Thymus (tissue), 11 donors: ENCODE measurements around the gene MFNG. TPM values are rescaled to one million over a fixed set of nuclear protein-coding genes. Genes with fewer than 3 reads are reported as not detected.

Experiments used
- DNase-seq, 9 donors: peaks; one replicate each; pipeline ENCODE4 v3.0.0-alpha.2; 2013; ENCODE audit warnings: low spot score in 9 of 9, low read depth in 6 of 9, missing footprints in 1 of 9
- H3K27ac ChIP-seq, 2 donors: one replicate each; pipeline ENCODE4 v1.5.1; 2013; ENCODE audit warnings: control low read depth in 1 of 2, low read depth in 1 of 2, low read length in 1 of 2, mild to moderate bottlenecking in 1 of 2, moderate library complexity in 1 of 2
- H3K27me3 ChIP-seq, 2 donors: one replicate each; pipeline ENCODE4 v1.5.1; 2013; ENCODE audit warnings: low read length in 1 of 2; ENCODE audit not compliant: control insufficient read depth in 2 of 2, insufficient read depth in 1 of 2
- H3K36me3 ChIP-seq, 2 donors: one replicate each; pipeline ENCODE4 v1.5.1; 2013; ENCODE audit warnings: low read length in 1 of 2, mild to moderate bottlenecking in 1 of 2, moderate library complexity in 1 of 2; ENCODE audit not compliant: control insufficient read depth in 2 of 2, insufficient read depth in 2 of 2
- H3K4me1 ChIP-seq, 2 donors: one replicate each; pipeline ENCODE4 v1.5.1; 2013; ENCODE audit warnings: low read length in 2 of 2; ENCODE audit not compliant: control insufficient read depth in 2 of 2, insufficient read depth in 2 of 2
- H3K4me3 ChIP-seq, 2 donors: one replicate each; pipeline ENCODE4 v1.5.1; 2013; ENCODE audit warnings: low read length in 2 of 2, control low read depth in 1 of 2, mild to moderate bottlenecking in 1 of 2
- H3K9me3 ChIP-seq, 2 donors: one replicate each; pipeline ENCODE4 v1.5.1; 2013; ENCODE audit warnings: low read length in 1 of 2, mild to moderate bottlenecking in 1 of 2; ENCODE audit not compliant: control insufficient read depth in 2 of 2, insufficient read depth in 1 of 2
- WGBS: extraction: QIAGEN DNeasy Blood & Tissue Kit; methylation state at CpG from one replicate; pipeline ENCODE4 v1.1.7; 2013; 5-methylcytosine and 5-hydroxymethylcytosine counted together
- polyA plus RNA-seq: library from polyadenylated mRNA; stranded (reverse); fragments of 200-250 nt; gene quantifications from one replicate; pipeline ENCODE4 v1.2.3, GENCODE V29; 2013
- total RNA-seq: library from RNA; stranded (reverse); fragments of 120-200 nt; gene quantifications from one replicate; pipeline ENCODE4 v1.2.4, GENCODE V29; 2013
- donor health status: healthy.

Gene MFNG
- total and polyA plus RNA-seq, 2 donors: 27.7 to 56.4 TPM

- Histone ChIP-seq H3K27ac (peak overlapping the region; percentile 88 to 99), H3K36me3 (peaks cover 7 to 17% of the 10 kb centered on the region in 2 donors), H3K9me3 (peaks cover 0 to 4% of the 10 kb centered on the region in 2 donors), H3K4me1 (peaks cover 21 to 89% of the 10 kb centered on the region in 2 donors), H3K4me3 (peak overlapping the region; percentile 70 to 86), H3K27me3 (peaks cover 0 to 2% of the 10 kb centered on the region in 2 donors)
- DNase-seq: peak; percentile 71 to 94 (median 81)
- WGBS: 5% methylated on average over 39 of the region's 39 CpGs
Observed at GRCh38 chr22:37484480-37485394, 1.4 kb downstream of the MFNG start.

- peaks cover 0 to 2% of the 10 kb centered on the region in 2 donors for H3K27me3 ChIP-seq
- peaks cover 14 to 82% of the 10 kb centered on the region in 2 donors for H3K4me1 ChIP-seq
- no peak overlapping the region for H3K4me3 ChIP-seq
- peaks cover 0 to 4% of the 10 kb centered on the region in 2 donors for H3K9me3 ChIP-seq
- DNase-seq: no peak
- peaks cover 24 to 32% of the 10 kb centered on the region in 2 donors for H3K36me3 ChIP-seq
- H3K27ac ChIP-seq: peak overlapping the region; percentile 15 to 99
- WGBS: 77% methylated on average over 13 of the region's 13 CpGs
Observed at GRCh38 chr22:37483050-37483449, 3.1 kb downstream of the MFNG start.

- DNase-seq: no peak
Observed at GRCh38 chr22:37482244-37482643, 3.9 kb downstream of the MFNG start.

GRCh38 chr22:37481347-37481907 is 4.8 kb downstream of the MFNG start:
- peaks cover 30 to 46% of the 10 kb centered on the region in 2 donors for H3K36me3 ChIP-seq

More at GRCh38 chr22:37482244-37482643, 3.9 kb downstream of the MFNG start:
- 96% methylated on average over 9 of the region's 9 CpGs for WGBS
- Histone ChIP-seq H3K4me1 (peaks cover 16 to 85% of the 10 kb centered on the region in 2 donors), H3K36me3 (peaks cover 30 to 40% of the 10 kb centered on the region in 2 donors), H3K27ac (peak overlapping the region in 1 of 2 donors; percentile 99), H3K9me3 (peaks cover 0 to 4% of the 10 kb centered on the region in 2 donors), H3K4me3 (no peak overlapping the region), H3K27me3 (peaks cover 0 to 2% of the 10 kb centered on the region in 2 donors)

GRCh38 chr22:37480387-37481346 is 5.5 kb downstream of the MFNG start:
- peaks cover 27 to 86% of the 10 kb centered on the region in 2 donors for H3K4me1 ChIP-seq
- H3K9me3 ChIP-seq: no peaks in the 10 kb centered on the region
- peaks cover 32 to 53% of the 10 kb centered on the region in 2 donors for H3K36me3 ChIP-seq
- no peak overlapping the region for H3K4me3 ChIP-seq
- H3K27ac ChIP-seq: no peak overlapping the region
- DNase-seq: no peak
- WGBS: 95% methylated on average over 17 of the region's 17 CpGs
- no peaks in the 10 kb centered on the region for H3K27me3 ChIP-seq

More at GRCh38 chr22:37481347-37481907, 4.8 kb downstream of the MFNG start:
- Histone ChIP-seq H3K27me3 (peaks cover 0 to 2% of the 10 kb centered on the region in 2 donors), H3K4me1 (peaks cover 19 to 85% of the 10 kb centered on the region in 2 donors), H3K4me3 (no peak overlapping the region), H3K27ac (no peak overlapping the region), H3K9me3 (peaks cover 0 to 4% of the 10 kb centered on the region in 2 donors)
- 97% methylated on average over 12 of the region's 12 CpGs for WGBS
- no peak for DNase-seq

- Histone ChIP-seq H3K4me3 (no peak overlapping the region), H3K27ac (peak overlapping the region in 1 of 2 donors; percentile 8), H3K9me3 (peaks cover 0 to 5% of the 10 kb centered on the region in 2 donors), H3K4me1 (peaks cover 27 to 87% of the 10 kb centered on the region in 2 donors), H3K36me3 (peaks cover 47 to 68% of the 10 kb centered on the region in 2 donors), H3K27me3 (no peaks in the 10 kb centered on the region)
- no peak for DNase-seq
- 98% methylated on average over 15 of the region's 15 CpGs for WGBS
Observed at GRCh38 chr22:37479196-37479595, 7.0 kb downstream of the MFNG start.

- 32% methylated on average over 14 of the region's 14 CpGs for WGBS
- Histone ChIP-seq H3K27ac (peak overlapping the region; percentile 85 to 100), H3K4me1 (peaks cover 21 to 75% of the 10 kb centered on the region in 2 donors), H3K4me3 (peak overlapping the region in 1 of 2 donors; percentile 9), H3K9me3 (peaks cover 0 to 5% of the 10 kb centered on the region in 2 donors), H3K27me3 (no peaks in the 10 kb centered on the region), H3K36me3 (peaks cover 60 to 81% of the 10 kb centered on the region in 2 donors)
- peak in 7 of 9 donors; percentile 73 to 94 (median 86) for DNase-seq
Observed at GRCh38 chr22:37476389-37477329, 9.5 kb downstream of the MFNG start.
